Measurements from ENCODE around the gene PRRT3. TPM values are rescaled to one million over a fixed set of nuclear protein-coding genes. Genes with fewer than 3 reads are reported as not detected.

Gene PRRT3
- total RNA-seq, 1 experiment from 2014 or later, result 19.5 TPM

DNA sequence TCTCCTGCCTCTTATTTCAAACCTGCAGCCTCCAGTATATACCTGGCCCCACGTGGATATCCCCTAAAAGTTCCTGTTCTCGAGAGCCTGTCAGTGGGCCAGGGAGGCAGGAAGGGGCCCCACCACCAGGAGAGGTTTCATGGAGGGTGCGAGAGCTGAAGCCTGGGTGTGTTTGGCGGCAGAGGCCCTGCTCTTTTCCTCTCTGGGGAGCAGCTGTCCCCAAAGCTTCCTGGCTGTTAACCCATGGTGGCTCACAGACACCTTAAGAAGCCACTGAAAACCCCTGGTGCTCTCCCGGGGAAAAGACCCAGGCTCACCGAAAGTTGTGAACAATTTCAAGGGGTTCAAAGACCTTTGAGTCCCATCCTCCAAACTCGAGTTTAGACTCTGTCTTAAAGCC is 1.1 kb downstream of the PRRT3 start:
- peaks cover 17% of the 10 kb centered on the region for H3K23me2 ChIP-seq (ENCODE audit: insufficient read length, low read depth, low read length, poor library complexity, severe bottlenecking)
- DNase-seq, result no peak
- no peak overlapping the region for H2AK5ac ChIP-seq (ENCODE audit: insufficient read length, low read length)
- Mint-ChIP-seq H3K4me1 (peaks cover 23 to 29% of the 10 kb centered on the region in 2 experiments), H3K9me3 (no peaks in the 10 kb centered on the region), H3K27me3 (ENCODE audit: low read depth) (peaks cover 43% of the 10 kb centered on the region), H3K27ac (no peak overlapping the region), H3K36me3 (ENCODE audit: insufficient read depth in 1 of 3, low read depth in 3 of 3) (peaks cover 2 to 9% (median 6%) of the 10 kb centered on the region in 3 experiments; a peak in 5 of 7 replicates), H3K4me3 (peak overlapping the region; percentile 75 to 85)
- H4K8ac ChIP-seq (replicated peaks; ENCODE audit: insufficient read length, low read depth, low read length), result no peak overlapping the region
- no peak overlapping the region for H2BK15ac ChIP-seq (ENCODE audit: low read depth, low read length)
- no peaks in the 10 kb centered on the region for H3K9me3 ChIP-seq (ENCODE audit: control insufficient read depth, low read depth, low read length)
- TF ChIP-seq, protein P1, sequence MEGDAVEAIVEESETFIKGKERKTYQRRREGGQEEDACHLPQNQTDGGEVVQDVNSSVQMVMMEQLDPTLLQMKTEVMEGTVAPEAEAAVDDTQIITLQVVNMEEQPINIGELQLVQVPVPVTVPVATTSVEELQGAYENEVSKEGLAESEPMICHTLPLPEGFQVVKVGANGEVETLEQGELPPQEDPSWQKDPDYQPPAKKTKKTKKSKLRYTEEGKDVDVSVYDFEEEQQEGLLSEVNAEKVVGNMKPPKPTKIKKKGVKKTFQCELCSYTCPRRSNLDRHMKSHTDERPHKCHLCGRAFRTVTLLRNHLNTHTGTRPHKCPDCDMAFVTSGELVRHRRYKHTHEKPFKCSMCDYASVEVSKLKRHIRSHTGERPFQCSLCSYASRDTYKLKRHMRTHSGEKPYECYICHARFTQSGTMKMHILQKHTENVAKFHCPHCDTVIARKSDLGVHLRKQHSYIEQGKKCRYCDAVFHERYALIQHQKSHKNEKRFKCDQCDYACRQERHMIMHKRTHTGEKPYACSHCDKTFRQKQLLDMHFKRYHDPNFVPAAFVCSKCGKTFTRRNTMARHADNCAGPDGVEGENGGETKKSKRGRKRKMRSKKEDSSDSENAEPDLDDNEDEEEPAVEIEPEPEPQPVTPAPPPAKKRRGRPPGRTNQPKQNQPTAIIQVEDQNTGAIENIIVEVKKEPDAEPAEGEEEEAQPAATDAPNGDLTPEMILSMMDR (conservative IDR thresholded peaks at IDR 0.05), result no peak
- H3K4ac ChIP-seq (ENCODE audit: low read depth, low read length), result no peak overlapping the region
- no peaks in the 10 kb centered on the region for H4K20me1 ChIP-seq (ENCODE audit: control insufficient read depth, insufficient read depth, insufficient read length)
- no peaks in the 10 kb centered on the region for H3K79me1 ChIP-seq (ENCODE audit: insufficient read depth, low read depth, low read length, poor library complexity, severe bottlenecking)
- H3K4me2 ChIP-seq (ENCODE audit: insufficient read depth, insufficient read length, low read length), result peak overlapping the region; percentile 66
- H3K27ac ChIP-seq (ENCODE audit: insufficient read length, low read depth, low read length), result no peak overlapping the region
- H3K23ac ChIP-seq (ENCODE audit: insufficient read length, low read depth, low read length), result no peak overlapping the region
- no peak overlapping the region for H3K56ac ChIP-seq (ENCODE audit: insufficient read length, low read depth, low read length)
- H3T11ph ChIP-seq (ENCODE audit: low read length), result no peak overlapping the region
- H2BK120ac ChIP-seq (ENCODE audit: low read depth, low read length, poor library complexity, severe bottlenecking), result no peak overlapping the region
- no peak overlapping the region for H2BK20ac ChIP-seq (ENCODE audit: low read depth, low read length, poor library complexity, severe bottlenecking)
- H3K27me3 ChIP-seq (ENCODE audit: insufficient read depth, low read length), result no peaks in the 10 kb centered on the region; the same call in 1 of the 2 replicates
- H4K5ac ChIP-seq (ENCODE audit: insufficient read length, low read depth, low read length), result no peak overlapping the region
- H3K14ac ChIP-seq (ENCODE audit: insufficient read depth, low read length), result no peak overlapping the region
- no peak overlapping the region for H2AFZ ChIP-seq (ENCODE audit: low read length)
- no peak overlapping the region for H2BK12ac ChIP-seq (ENCODE audit: insufficient read length, low read depth, low read length)
- H4K91ac ChIP-seq (ENCODE audit: insufficient read length, low read depth, low read length), result no peak overlapping the region
- no peak overlapping the region for H3K9ac ChIP-seq (ENCODE audit: extremely low read depth, insufficient read length, low read length)
- no peak overlapping the region for H2BK5ac ChIP-seq (ENCODE audit: insufficient read length, low read length)
- H3K18ac ChIP-seq (ENCODE audit: insufficient read length, low read depth, low read length), result no peak overlapping the region
- no peaks in the 10 kb centered on the region for H3K79me2 ChIP-seq (ENCODE audit: insufficient read depth, low read length)
- peaks cover 3% of the 10 kb centered on the region; the same call in 1 of the 2 replicates for H3K4me1 ChIP-seq (ENCODE audit: insufficient read depth, low read length)
- no CpG with 5 or more reads among the region's 7 CpGs for whole genome bisulfite sequencing (ENCODE audit: extremely low coverage, insufficient read length, low lambda C conversion rate)

Measured in H9 (cell line).